HepG2 (cell line): ENCODE measurements around the gene ABHD17B. TPM values are rescaled to one million over a fixed set of nuclear protein-coding genes. Genes with fewer than 3 reads are reported as not detected.

Experiments used
- ATAC-seq: fragments of 200-7000 bp; cut with Tn5 transposase; 3 replicates; pipeline ENCODE4 v1.9.1; 2020; ENCODE audit warnings: mild to moderate bottlenecking, moderate library complexity
- BruUV-seq: library from RNA; stranded (reverse); fragments of 400-500 nt; replicated peaks from 2 replicates; lab custom pipeline; 2021; lab: Mats Ljungman, UMichigan
- CTCF ChIA-PET: fragments of 300-600 bp; formaldehyde crosslinking; extraction: SDS; loops from one replicate; lab custom pipeline; 2021; ENCODE audit warnings: low total read pairs, inconsistent platforms, low intra/inter-chr PET ratio; lab: Yijun Ruan, JAX
- POLR2A ChIA-PET: fragments of 350-600 bp; sonication (Branson Sonifier 250); formaldehyde crosslinking; loops from one replicate; lab custom pipeline; 2020; ENCODE audit warnings: antibody characterized with exemption, inconsistent platforms; lab: Yijun Ruan, JAX
- DNase-seq: peaks from one replicate; pipeline ENCODE4 v3.0.0-alpha.2; 2015; ENCODE audit warnings: low spot score
- FAIRE-seq: peaks from 3 replicates; lab custom pipeline; 2011; peaks lifted over from hg19 to GRCh38; lab: Jason Lieb, UNC
- H2AFZ ChIP-seq: one replicate; pipeline ENCODE4 v1.6.1; 2011; ENCODE audit warnings: low read length, inconsistent platforms
- H3K27ac ChIP-seq: fragments of 300-600 bp; 3 replicates; pipeline ENCODE4 v1.8.0; 2011; ENCODE audit warnings: mixed run types, mild to moderate bottlenecking, mixed read lengths, low read length, inconsistent platforms; ENCODE audit not compliant: insufficient read depth; ENCODE audit errors: extremely low read length
- H3K27me3 ChIP-seq, 2 experiments: fragments of 200-600 bp in 1 of 2; 2 replicates in 1 of 2; 3 replicates in 1 of 2; pipeline versions ENCODE4 v1.6.0 to v1.8.0; 2011; ENCODE audit warnings: low read length in 2 of 2, mild to moderate bottlenecking in 2 of 2, moderate library complexity in 2 of 2, inconsistent platforms in 1 of 2; ENCODE audit not compliant: insufficient read depth in 2 of 2, control insufficient read depth in 1 of 2
- H3K36me3 ChIP-seq, 2 experiments: fragments of 200-600 bp in 1 of 2; replicated peaks in 1 of 2; 2 replicates in 1 of 2; 3 replicates in 1 of 2; pipeline versions ENCODE4 v1.5.1 to v1.8.0; 2011; ENCODE audit warnings: low read length in 2 of 2, inconsistent platforms in 1 of 2; ENCODE audit not compliant: insufficient read depth in 2 of 2, control insufficient read depth in 1 of 2
- H3K4me1 ChIP-seq: 2 replicates; pipeline ENCODE4 v1.5.1; 2012; ENCODE audit warnings: low read length, inconsistent platforms; ENCODE audit not compliant: insufficient read depth
- H3K4me2 ChIP-seq: 2 replicates; pipeline ENCODE4 v1.6.0; 2011; ENCODE audit warnings: low read depth, low read length, inconsistent platforms
- H3K4me3 ChIP-seq, 3 experiments: fragments of 200-600 bp in 1 of 3; sonication (generic), shearing (Covaris generic) in 1 of 3; replicated peaks in 1 of 3; 2 replicates each; pipeline ENCODE4 v1.5.1; 2011 to 2016; ENCODE audit warnings: low read length in 3 of 3, inconsistent platforms in 2 of 3, low read depth in 2 of 3, mild to moderate bottlenecking in 2 of 3, control low read depth in 1 of 3, mixed read lengths in 1 of 3; ENCODE audit not compliant: insufficient read depth in 1 of 3
- H3K79me2 ChIP-seq: one replicate; pipeline ENCODE4 v1.6.1; 2011; ENCODE audit warnings: low read length, inconsistent platforms; ENCODE audit not compliant: insufficient read depth
- H3K9ac ChIP-seq: 2 replicates; pipeline ENCODE4 v1.6.0; 2011; ENCODE audit warnings: mild to moderate bottlenecking, low read depth, low read length, inconsistent platforms; ENCODE audit not compliant: insufficient read depth
- H3K9me3 ChIP-seq: 2 replicates; pipeline ENCODE4 v1.5.1; 2012; ENCODE audit warnings: mild to moderate bottlenecking, low read length
- H4K20me1 ChIP-seq: 2 replicates; pipeline ENCODE4 v1.6.0; 2011; ENCODE audit warnings: inconsistent platforms, mild to moderate bottlenecking, low read length, moderate library complexity; ENCODE audit not compliant: insufficient read depth
- BCL6 ChIP-seq: IDR thresholded peaks from 2 replicates; pipeline ENCODE4 v1.6.1; 2016; ENCODE audit warnings: missing genetic modification reagents, missing compliant biosample characterization
- CBFB ChIP-seq: sonication (generic); formaldehyde crosslinking; IDR thresholded peaks from 2 replicates; pipeline ENCODE4 v1.4.0; 2020; ENCODE audit warnings: missing genetic modification reagents
- CEBPB ChIP-seq: IDR thresholded peaks from 2 replicates; pipeline ENCODE4 v1.6.1; 2011; ENCODE audit warnings: low read depth, low read length, improper control_type of control experiment, borderline replicate concordance
- CEBPG ChIP-seq: IDR thresholded peaks from 2 replicates; pipeline ENCODE4 v1.6.1; 2016
- ESRRA ChIP-seq: sonication (generic); formaldehyde crosslinking; IDR thresholded peaks from 2 replicates; pipeline ENCODE4 v1.5.1; 2020; ENCODE audit warnings: mild to moderate bottlenecking, low read depth, missing genetic modification reagents
- SNAI1 ChIP-seq: sonication (generic); formaldehyde crosslinking; IDR thresholded peaks from 2 replicates; pipeline ENCODE4 v1.5.0; 2020; ENCODE audit warnings: mild to moderate bottlenecking, missing genetic modification reagents, borderline replicate concordance
- STAG1 ChIP-seq: sonication (generic); formaldehyde crosslinking; IDR thresholded peaks from 2 replicates; pipeline ENCODE4 v1.4.0; 2020; ENCODE audit warnings: missing genetic modification reagents
- TCF7L2 ChIP-seq: IDR thresholded peaks from 2 replicates; pipeline ENCODE4 v1.6.1; 2011; ENCODE audit warnings: mild to moderate bottlenecking, low read depth, low read length, moderate library complexity
- ZFY ChIP-seq: sonication (generic); formaldehyde crosslinking; IDR thresholded peaks from 2 replicates; pipeline ENCODE4 v1.4.0; 2020; ENCODE audit warnings: missing genetic modification reagents
- ZNF468 ChIP-seq: sonication (generic); formaldehyde crosslinking; IDR thresholded peaks from 2 replicates; pipeline ENCODE4 v1.8.0; 2022; ENCODE audit warnings: mild to moderate bottlenecking, moderate library complexity, missing genetic modification reagents
- ZNF549 ChIP-seq: sonication (generic); formaldehyde crosslinking; IDR thresholded peaks from 2 replicates; pipeline ENCODE4 v1.5.0; 2020; ENCODE audit warnings: missing genetic modification reagents
- WGBS: methylation state at CpG from one replicate; pipeline ENCODE4 v1.1.6; 2017; ENCODE audit warnings: low lambda C conversion rate; 5-methylcytosine and 5-hydroxymethylcytosine counted together
- in situ Hi-C: cut with HindIII; loops from 2 replicates; pipeline ENCODE4 v1.10.0; 2017; ENCODE audit warnings: low pct_unique_long_range_greater_than_20kb; ENCODE audit not compliant: extremely low pct_ligation_motif_present
- intact Hi-C: fragments of 100-400 bp; cut with micrococcal nuclease; formaldehyde crosslinking; loops from one replicate; pipeline ENCODE4 v1.10.0; 2022; ENCODE audit not compliant: unreplicated experiment
- polyA plus RNA-seq, 8 experiments: library from polyadenylated mRNA; depleted of rRNA in 3 of 8; stranded (reverse) in 7 of 8; unstranded in 1 of 8; fragments of >200 nt; fragmentation: Illumina TruSeq in 4 of 8; extraction: Trizol in 4 of 8; gene quantifications; 2 replicates each; pipeline versions ENCODE4 v1.2.1 to v1.2.3, GENCODE V29; 2011 to 2016; ENCODE audit warnings: low read depth in 4 of 8, missing spikeins in 1 of 8, mixed read lengths in 1 of 8; ENCODE audit not compliant: insufficient read depth in 1 of 8
- total RNA-seq, 5 experiments: library from RNA; depleted of rRNA; stranded (reverse); fragments of >200 nt; fragmentation: Illumina TruSeq; extraction: Trizol; gene quantifications; 2 replicates each; pipeline ENCODE4 v1.2.3, GENCODE V29; 2016; ENCODE audit warnings: low read depth in 1 of 5
- TF ChIP-seq, protein P1 (sequence below): sonication (generic); formaldehyde crosslinking; IDR thresholded peaks from 2 replicates; pipeline ENCODE4 v1.8.0; 2022; ENCODE audit warnings: mild to moderate bottlenecking, missing genetic modification reagents
- TF ChIP-seq, protein P2 (sequence below): sonication (generic); formaldehyde crosslinking; IDR thresholded peaks from 2 replicates; pipeline ENCODE4 v1.5.0; 2020; ENCODE audit warnings: mild to moderate bottlenecking, missing genetic modification reagents, moderate library complexity

Gene ABHD17B
- total and polyA plus RNA-seq, 2 of the 13 experiments (the other 11 are each of a cell fraction or from before 2014, with no cell fraction given), result 11.3 to 22.0 TPM

DNA sequence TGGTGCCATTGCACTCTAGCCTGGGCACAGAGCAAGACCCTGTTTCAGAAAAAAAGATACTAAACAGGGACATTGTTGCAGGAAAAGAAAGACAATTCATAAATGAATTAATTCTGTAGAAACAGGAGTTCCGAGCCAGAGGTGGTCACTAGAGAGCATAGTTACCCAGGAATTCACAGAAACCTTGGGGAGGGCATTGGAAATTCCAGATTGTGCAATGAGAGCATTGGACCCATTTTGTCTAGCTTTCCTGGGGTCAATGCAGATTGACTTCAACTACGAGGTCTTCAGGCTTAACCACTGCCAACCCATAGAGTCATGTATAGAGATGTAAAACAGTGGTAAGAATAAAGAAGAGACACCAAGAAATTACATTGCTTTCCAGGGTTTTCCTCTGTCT is 63.1 kb downstream of the ABHD17B start:
- Histone ChIP-seq H3K36me3 (no peaks in the 10 kb centered on the region), H3K79me2 (no peaks in the 10 kb centered on the region), H3K4me2 (no peak overlapping the region)
- CTCF ChIA-PET, result no interaction called here
- ATAC-seq, result no peak; the same call in 2 of the 3 replicates
- TF ChIP-seq ESRRA (CRISPR knock-in tag), result no peak
- TF ChIP-seq ZNF468 (CRISPR knock-in tag), result no peak
- TF ChIP-seq CBFB (CRISPR knock-in tag), result no peak
- peak; percentile 36; the same call in 1 of the 2 replicates for TF ChIP-seq BCL6 (CRISPR knock-in tag)
- TF ChIP-seq, protein P1, sequence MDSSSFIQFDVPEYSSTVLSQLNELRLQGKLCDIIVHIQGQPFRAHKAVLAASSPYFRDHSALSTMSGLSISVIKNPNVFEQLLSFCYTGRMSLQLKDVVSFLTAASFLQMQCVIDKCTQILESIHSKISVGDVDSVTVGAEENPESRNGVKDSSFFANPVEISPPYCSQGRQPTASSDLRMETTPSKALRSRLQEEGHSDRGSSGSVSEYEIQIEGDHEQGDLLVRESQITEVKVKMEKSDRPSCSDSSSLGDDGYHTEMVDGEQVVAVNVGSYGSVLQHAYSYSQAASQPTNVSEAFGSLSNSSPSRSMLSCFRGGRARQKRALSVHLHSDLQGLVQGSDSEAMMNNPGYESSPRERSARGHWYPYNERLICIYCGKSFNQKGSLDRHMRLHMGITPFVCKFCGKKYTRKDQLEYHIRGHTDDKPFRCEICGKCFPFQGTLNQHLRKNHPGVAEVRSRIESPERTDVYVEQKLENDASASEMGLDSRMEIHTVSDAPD (CRISPR knock-in tag), result no peak
- TF ChIP-seq STAG1 (CRISPR knock-in tag), result 0 out of 2 replicates have a peak, but pooled peaks have one; percentile 16
- peak; percentile 55 for TF ChIP-seq CEBPG (CRISPR knock-in tag)
- peak; percentile 35; the same call in 1 of the 2 replicates for TF ChIP-seq CEBPB
- no peak for TF ChIP-seq TCF7L2
- TF ChIP-seq ZFY (CRISPR knock-in tag), result no peak
- TF ChIP-seq SNAI1 (CRISPR knock-in tag), result no peak
- TF ChIP-seq, protein P2, sequence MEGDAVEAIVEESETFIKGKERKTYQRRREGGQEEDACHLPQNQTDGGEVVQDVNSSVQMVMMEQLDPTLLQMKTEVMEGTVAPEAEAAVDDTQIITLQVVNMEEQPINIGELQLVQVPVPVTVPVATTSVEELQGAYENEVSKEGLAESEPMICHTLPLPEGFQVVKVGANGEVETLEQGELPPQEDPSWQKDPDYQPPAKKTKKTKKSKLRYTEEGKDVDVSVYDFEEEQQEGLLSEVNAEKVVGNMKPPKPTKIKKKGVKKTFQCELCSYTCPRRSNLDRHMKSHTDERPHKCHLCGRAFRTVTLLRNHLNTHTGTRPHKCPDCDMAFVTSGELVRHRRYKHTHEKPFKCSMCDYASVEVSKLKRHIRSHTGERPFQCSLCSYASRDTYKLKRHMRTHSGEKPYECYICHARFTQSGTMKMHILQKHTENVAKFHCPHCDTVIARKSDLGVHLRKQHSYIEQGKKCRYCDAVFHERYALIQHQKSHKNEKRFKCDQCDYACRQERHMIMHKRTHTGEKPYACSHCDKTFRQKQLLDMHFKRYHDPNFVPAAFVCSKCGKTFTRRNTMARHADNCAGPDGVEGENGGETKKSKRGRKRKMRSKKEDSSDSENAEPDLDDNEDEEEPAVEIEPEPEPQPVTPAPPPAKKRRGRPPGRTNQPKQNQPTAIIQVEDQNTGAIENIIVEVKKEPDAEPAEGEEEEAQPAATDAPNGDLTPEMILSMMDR (CRISPR knock-in tag), result peak; percentile 10; the same call in 1 of the 2 replicates
- TF ChIP-seq ZNF549 (CRISPR knock-in tag), result no peak
- TF ChIP-seq, all 625 proteins: peak for 5
- no peaks in the 10 kb centered on the region for H3K27me3 ChIP-seq
- H2AFZ ChIP-seq, result no peak overlapping the region
- BruUV-seq, result no TSS peak
- in situ Hi-C loops, result no loop called here
- no peaks in the 10 kb centered on the region for H4K20me1 ChIP-seq
- no peaks in the 10 kb centered on the region for H3K9me3 ChIP-seq
- no peak overlapping the region for H3K9ac ChIP-seq
- POLR2A ChIA-PET, result no interaction called here
- no peak overlapping the region for H3K27ac ChIP-seq
- intact Hi-C loops, result no loop called here
- DNase-seq, result no peak
- H3K4me3 ChIP-seq, result no peak overlapping the region
- no peaks in the 10 kb centered on the region for H3K4me1 ChIP-seq
- peak; percentile 12 for FAIRE-seq
- 28% methylated on average over 2 of the region's 2 CpGs for WGBS
